ENCODE data around the gene GPR183.
"Not testable (repeated sequence)": the region's sequence is repeated elsewhere in the genome, so short reads cannot be mapped to it uniquely, and the experiment has no call there.

The GPR183 gene

GRCh38 chr13:99265821-99266426 lies 41.3 kb downstream of the GPR183 start:
- peak; percentile 60 for DNase-seq

GRCh38 chr13:99265162-99265800 lies 41.9 kb downstream of the GPR183 start:
- no peak for DNase-seq

GRCh38 chr13:99264051-99264450 lies 43.1 kb downstream of the GPR183 start:
- no peak for DNase-seq

GRCh38 chr13:99263126-99263785 lies 43.9 kb downstream of the GPR183 start:
- no peak for DNase-seq

DNA sequence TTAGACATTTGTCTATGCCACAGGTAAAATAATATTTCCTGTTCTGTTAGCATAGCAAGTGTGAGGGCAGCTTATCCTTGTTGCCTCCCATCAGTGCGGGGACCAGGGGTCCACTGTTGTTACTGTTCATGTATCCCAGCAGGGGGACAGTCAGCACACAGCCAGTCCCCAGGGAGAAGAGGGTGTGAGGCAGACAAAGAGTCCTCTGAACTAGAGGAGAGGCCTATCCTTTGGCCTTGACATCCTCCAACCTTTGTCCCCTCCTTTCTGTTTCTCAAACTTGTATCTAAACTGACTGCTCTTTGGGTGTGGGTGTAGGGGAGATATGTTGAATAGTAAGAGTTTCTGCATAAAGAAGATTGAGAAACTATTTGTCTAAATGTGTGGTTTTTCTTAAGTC lies 46.1 kb downstream of the GPR183 start:
- DNase-seq: no peak

GRCh38 chr13:99260216-99260615 lies 47.0 kb downstream of the GPR183 start:
- no peak for DNase-seq

DNA sequence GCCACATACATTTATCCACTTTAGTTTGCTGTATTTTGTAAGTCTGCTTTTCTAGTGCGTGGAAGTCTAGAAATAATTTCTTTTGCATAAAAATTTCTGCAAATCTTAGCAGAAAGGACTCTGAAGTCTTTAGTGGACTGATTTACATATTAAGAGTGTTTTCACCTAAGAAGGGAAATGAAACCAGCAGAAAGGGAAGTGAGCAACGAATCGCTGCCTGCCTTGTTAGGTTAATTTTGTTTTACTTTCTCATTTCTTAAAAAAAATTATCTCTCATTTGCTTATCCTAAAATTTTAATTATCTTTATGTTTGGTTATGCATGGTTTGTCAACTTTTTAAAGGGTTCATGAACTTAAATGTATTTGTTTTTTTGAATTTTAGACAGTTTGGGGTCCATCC lies 48.3 kb downstream of the GPR183 start:
- DNase-seq: no peak

DNA sequence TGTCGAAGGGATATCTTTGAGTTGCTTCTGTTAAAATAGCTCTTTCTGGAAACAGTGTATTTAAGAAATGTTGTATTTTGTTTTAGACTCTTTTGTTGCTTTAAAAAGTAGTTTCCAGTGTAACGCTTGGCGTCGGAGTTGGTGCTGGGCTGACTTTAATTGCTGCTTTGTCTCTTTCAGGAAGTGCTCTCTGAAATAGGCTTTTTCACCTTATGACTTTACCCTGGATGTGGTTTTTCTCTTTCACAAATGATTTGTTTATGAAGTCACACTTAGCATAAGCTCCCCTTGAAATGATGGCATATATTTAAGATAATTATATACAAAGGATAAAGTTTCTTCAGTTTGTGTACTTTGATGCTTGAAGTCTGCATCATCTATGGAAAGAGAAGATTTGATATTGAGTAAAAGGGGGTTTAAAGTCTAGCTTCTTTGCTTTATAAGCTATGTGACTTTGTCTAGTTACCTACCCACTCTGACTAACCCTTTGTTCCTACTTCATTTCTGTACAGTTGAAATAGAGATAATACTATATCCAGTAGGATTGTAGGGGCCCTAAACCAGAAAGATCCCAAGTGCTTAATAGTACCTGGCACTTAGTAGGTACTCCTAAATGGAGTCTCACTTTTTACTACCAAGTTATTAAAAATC lies 48.9 kb downstream of the GPR183 start, which contains the start of gene GPR18:
Gene GPR18 (minus strand): TSS at position 170 of the 651 bp plus-strand sequence. CDS start 2,507 bp downstream, outside the sequence.
- DNase-seq: no peak

GRCh38 chr13:99257291-99257690 lies 49.9 kb downstream of the GPR183 start:
- DNase-seq: no peak

DNA sequence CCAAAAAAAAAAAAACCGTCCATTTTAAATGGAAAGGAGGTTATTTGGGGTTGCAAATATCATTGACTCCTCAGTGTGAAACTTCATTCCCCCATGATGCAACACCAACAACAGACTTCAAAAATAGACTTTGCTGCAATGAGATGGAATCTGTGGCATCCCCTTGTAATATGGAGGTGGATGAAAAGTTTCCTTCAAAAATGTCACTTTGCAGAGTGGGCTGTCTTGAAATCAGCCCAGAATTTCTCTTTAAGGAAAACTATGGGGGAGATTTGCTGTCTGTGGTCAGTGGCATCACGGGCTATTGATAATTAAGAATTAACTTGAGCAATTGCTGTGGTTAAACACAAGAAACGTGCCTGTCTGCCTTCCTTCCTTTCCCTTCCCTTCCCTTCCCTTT lies 50.5 kb downstream of the GPR183 start:
- no peak for DNase-seq

GRCh38 chr13:99256283-99256682 lies 50.9 kb downstream of the GPR183 start:
- DNase-seq: no peak

DNA sequence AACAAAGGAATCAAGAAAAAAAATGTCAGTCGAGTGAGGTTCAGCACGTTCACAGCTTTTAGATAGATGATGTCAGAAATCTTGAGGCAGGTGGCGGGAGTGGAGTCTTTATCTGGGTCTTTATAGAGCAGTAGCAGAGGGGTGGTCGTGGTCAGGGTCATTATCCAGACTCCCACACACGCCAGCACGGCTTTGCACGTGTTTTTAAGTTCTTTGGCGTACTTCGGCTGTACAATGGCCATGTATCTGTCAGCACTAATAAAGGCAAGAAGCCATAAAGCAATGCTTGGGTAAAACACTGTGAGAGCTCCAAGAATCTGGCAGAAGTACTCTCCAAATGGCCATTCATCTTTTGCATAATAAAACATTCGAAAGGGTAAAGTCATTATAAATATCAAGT lies 51.9 kb downstream of the GPR183 start:
- no peak for DNase-seq

- no peak for DNase-seq
Observed at GRCh38 chr13:99254830-99255229, 52.4 kb downstream of the GPR183 start.

DNA sequence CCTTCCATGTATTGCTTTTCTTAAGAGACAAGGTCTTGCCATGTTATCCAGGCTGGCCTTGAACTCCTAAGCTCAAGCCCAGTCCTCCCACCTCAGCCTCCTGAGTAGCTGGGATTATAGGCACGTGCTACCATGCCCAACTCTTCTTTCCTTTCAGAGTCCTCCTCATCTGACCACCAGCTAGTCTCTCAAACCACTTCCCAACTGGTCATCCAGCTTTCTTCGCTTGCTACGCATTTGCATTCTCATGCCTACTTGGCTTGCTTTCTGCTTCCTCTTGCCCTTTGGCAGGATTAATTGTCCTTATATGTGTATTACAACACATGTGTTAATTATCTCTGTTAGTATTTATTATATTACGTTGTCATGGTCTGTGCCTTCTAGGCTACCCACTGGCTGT lies 55.3 kb downstream of the GPR183 start:
- DNase-seq: no peak

GRCh38 chr13:99250982-99251825 lies 56.0 kb downstream of the GPR183 start:
- no peak for DNase-seq

- not testable (repeated sequence) for DNase-seq
Observed at GRCh38 chr13:99249606-99250005, 57.6 kb downstream of the GPR183 start.

- not testable (repeated sequence) for DNase-seq
Observed at GRCh38 chr13:99249178-99249577, 58.0 kb downstream of the GPR183 start.

GRCh38 chr13:99246100-99246499 lies 61.1 kb downstream of the GPR183 start:
- no peak for DNase-seq

Data from NCI-H1694 (cell line).